ENCODE results near the gene RARRES2.
A peak's percentile ranks its signal among the peaks of the same experiment; 100 is the strongest.

The RARRES2 gene

DNA sequence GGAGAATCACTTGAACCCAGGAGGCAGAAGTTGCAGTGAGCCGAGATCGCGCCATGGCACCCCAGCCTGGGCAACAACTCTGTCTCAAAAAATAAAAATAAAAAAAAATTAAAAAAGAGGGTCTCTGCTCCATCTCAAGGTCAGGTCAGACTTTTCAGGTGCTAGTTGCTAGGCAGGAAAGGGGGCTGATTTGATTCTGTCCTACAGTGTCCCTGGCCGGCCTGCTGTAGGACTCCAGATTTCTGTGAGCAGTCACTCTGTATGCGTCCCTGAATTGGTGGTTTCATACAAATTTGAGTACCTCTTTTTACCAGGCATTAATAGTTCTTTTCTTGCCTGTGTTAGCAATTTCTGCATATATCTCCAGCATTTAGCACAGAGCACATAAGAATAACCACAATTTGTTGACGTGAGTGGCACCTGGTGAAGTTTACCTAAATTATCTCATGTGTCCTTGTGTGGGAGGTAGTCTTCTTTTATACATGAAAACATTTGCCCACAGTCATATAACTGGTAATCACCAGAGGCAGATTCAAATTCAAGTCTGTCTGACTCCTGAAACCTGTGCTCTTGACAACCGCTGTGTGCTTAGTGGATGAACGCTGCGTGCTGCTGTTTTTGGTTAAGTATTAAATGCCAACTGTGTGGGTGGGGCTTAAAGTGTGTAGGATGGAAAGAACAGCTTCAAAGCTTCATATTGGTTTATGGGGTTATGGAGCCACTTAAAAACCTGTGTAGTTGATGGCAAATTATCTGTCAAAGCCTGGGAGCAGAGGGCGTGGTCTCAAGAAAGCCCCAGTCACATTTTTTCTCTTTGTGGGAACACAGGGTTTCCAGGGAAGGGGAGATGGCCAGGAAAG, 34.5 kb upstream of the RARRES2 start:
- DNase-seq, result no peak

- no peak for DNase-seq
These were observed 33.0 kb upstream of the RARRES2 start for GRCh38 chr7:150374472-150374871.

- no peak for DNase-seq
These were observed 32.6 kb upstream of the RARRES2 start for GRCh38 chr7:150374026-150374425.

DNA sequence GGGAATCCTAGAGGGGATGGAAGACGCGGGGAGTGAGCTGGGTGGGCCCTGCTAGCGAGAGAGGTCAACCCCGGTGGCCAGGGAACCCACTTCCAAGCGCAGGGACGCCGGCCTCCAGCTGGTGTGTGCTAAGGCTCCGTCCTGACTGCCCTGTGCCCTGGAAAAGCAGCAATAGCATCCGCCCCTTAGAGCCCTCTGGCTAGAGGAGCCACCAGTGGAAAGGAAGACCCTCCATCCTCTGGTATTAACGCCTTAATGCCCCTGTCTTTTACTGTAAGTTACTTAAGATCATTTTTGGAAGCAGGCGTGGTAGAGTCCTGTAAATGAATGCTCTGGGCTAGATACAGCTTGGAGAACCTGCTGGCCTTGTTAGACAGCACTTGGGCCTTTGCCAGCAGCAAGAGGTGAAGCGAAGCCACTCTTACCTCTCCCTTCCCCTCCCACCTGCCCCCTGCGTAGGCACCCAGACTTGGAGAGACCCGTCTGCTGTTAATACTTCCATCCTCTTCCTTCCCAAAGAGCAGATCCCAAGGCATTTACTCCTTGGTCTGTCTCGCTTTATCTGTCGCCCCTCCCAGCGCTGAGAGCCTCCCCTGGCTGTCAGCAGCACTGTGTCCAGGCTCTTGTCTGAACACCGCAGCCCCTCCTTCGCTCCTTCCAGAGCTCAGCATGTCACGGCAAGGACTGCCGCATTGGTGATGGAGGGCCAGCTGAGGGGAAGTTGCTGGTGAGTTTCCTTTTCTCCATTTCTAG, 31.8 kb upstream of the RARRES2 start:
- DNase-seq, result no peak

DNA sequence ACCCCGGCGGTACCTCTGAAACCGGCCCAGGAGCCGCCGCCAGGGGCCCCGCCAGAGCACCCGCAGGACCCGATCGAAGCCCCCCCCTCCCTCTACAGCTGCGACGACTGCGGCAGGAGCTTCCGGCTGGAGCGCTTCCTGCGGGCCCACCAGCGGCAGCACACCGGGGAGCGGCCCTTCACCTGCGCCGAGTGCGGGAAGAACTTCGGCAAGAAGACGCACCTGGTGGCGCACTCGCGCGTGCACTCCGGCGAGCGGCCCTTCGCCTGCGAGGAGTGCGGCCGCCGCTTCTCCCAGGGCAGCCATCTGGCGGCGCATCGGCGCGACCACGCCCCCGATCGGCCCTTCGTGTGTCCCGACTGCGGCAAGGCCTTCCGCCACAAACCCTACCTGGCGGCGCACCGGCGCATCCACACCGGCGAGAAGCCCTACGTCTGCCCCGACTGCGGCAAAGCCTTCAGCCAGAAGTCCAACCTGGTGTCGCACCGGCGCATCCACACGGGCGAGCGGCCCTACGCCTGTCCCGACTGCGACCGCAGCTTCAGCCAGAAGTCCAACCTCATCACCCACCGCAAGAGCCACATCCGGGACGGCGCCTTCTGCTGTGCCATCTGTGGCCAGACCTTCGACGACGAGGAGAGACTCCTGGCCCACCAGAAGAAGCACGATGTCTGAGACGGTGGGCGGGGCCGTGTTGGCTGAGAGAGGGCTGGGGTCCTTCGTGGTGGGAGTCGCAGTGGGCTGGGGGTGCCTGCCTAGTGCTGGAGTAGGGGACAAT, 31.0 kb upstream of the RARRES2 start:
- no peak for DNase-seq

- no peak for DNase-seq
These were observed 30.5 kb upstream of the RARRES2 start for GRCh38 chr7:150371996-150372270.

GRCh38 chr7:150371131-150371995, 29.9 kb upstream of the RARRES2 start:
- DNase-seq, result no peak

DNA sequence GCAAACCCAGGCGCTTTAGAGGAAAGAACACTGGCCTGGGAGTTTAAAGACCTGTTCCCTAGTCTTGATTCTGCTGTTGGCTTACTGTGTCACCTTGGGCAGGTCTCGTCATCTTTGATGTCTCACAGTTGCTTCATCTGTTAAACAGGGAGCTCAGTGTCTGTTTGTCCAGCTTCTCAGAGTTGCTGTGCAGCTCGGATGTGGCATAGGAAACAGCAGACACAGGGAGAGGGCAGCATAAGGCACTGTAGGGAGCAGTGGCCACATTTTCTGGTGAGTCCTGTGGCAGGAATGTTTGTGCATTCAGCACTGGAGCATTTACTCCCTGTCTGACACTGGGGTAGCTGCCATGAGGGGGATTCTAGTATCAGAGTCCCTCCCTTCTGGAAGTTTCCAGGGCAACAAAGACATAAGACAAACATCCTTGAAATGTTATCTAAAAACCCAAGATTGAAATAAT, 29.2 kb upstream of the RARRES2 start:
- no peak for DNase-seq

DNA sequence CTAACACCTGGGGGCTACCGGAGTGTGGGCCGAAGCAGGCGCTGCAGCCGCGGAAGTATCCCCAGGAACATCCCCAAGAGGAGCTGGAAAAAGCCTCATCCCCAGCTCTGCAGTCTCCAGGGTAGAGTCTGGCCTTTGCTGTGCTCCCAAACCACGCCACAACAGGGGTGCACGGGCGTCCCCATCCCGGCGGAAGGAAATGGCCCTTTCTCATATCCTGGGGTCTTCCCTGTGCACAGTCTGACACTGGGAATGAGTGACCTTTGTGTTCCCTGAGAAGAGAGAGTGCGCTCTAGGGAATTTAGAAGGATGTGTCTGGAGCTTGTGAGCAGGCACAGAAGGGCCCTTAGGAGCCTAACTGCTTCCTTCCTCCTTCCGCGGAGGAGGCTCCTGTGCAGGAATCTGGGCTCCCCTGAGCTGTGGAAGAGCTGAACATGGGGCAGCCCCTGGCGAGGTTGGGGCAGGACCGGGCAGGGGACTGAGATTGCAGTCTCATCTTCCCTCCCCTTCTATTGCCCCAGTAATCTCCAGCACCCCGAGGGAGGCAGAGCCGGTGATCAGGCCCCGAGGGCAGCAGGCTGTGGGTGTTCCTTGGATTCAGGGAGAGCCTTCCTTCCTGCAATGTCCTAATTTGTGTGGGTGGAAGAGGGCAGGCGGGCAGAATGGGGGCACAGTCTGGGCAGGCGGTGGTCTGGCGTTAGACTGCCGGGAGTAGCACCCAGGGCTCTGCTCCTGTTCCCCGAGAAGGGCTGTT, 28.5 kb upstream of the RARRES2 start:
- DNase-seq, result no peak

- no peak for DNase-seq
These were observed 27.7 kb upstream of the RARRES2 start for GRCh38 chr7:150368884-150369747.

GRCh38 chr7:150368096-150368883, 26.9 kb upstream of the RARRES2 start, which contains the start of gene REPIN1:
Gene REPIN1, plus strand, starts transcription at chr7:150368822. Its CDS starts 890 bp downstream, at chr7:150369712.
- peak; percentile 31 for DNase-seq

DNA sequence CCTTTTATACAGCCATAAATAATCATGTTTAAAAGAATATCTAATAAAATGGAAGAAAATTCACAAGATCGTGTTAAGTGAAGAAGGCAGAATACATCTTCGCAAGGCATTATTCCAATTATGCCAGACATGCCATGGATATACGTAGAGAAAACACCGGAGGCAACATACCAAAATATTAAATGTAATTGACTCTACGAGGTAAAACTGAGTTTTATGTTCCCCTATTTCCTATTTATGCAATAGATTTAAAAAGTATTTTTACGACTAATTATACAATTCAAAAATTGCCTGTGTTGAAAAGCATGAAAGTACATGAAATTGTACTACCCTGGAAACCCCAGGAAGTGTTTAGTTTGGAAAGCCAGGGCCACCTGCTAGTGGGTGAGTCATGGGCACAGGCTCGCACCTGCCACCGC, 26.3 kb upstream of the RARRES2 start:
- peak; percentile 30 for DNase-seq

DNA sequence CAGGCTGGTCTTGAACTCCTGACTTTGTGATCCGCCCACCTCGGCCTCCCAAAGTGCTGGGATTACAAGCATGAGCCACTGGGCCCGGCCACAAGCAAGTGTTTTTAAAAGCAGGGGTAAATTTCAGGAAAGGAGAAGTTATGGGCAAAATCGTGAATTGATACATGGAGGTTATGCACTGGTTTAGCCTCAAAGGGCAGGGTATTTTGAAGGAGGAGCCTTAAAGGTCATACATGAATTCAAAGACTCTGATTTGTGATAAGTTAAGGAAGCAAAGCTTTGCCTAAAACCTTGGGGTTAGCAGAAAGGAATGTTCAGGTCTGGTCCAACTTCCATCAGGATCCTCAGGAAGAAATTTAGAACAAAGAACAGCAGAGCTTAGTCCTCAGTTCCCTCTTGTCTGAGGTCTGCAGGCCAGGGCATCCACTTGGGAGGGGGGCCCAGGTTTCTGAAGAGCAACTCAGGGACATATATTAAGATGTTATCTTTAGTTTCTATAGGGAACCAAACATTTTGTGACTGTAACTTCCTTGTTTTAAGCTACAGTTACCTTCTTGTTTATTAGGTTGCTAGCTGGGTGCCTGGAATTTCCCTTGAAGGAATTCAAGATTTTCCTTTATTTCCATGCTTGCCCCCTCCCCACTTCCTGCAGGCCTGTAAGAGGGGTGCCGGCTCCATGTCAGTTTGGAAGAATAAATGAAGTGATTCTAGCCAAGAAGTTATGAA, 24.4 kb upstream of the RARRES2 start:
- DNase-seq, result no peak

GRCh38 chr7:150365194-150365593, 23.8 kb upstream of the RARRES2 start:
- DNase-seq, result no peak

DNA sequence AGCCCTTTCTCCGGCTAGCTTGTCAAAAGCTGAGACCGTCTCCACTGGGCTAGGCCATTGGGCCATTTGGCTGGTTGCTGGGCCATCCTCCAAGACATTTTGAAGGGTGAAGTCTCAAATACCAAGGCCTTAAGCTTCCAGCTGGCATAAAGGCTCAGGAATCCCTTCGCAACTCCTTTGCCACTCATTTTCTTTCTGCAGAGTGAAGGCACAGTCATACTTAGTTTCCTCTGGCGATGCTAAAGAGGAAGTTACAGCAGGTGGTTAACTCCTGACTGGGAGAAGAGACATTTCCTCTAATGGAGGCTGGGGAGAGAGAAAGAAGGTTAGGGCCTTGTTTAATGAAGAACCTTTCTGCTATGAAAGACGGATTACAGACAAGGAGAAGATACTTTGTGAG, 22.4 kb upstream of the RARRES2 start:
- DNase-seq, result no peak

DNA sequence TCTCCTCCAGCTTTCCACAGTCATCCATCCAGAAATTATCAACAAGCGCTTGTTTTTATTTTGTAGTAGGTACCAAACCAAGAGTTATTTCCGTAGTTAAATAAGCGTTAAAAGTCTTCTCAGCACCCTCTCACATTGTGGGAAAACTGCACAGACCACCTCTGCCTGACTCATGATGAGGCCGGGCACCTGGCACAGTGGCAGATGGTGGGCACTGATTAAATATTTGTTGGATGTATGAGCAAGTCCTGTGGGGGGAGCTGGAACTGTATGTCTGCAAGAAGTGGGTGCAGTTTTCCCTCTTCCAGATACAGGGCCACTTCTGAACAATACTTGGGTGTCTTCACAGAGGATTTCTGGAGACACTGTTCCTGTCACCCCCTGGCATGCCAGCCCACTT, 21.9 kb upstream of the RARRES2 start:
- no peak for DNase-seq

DNA sequence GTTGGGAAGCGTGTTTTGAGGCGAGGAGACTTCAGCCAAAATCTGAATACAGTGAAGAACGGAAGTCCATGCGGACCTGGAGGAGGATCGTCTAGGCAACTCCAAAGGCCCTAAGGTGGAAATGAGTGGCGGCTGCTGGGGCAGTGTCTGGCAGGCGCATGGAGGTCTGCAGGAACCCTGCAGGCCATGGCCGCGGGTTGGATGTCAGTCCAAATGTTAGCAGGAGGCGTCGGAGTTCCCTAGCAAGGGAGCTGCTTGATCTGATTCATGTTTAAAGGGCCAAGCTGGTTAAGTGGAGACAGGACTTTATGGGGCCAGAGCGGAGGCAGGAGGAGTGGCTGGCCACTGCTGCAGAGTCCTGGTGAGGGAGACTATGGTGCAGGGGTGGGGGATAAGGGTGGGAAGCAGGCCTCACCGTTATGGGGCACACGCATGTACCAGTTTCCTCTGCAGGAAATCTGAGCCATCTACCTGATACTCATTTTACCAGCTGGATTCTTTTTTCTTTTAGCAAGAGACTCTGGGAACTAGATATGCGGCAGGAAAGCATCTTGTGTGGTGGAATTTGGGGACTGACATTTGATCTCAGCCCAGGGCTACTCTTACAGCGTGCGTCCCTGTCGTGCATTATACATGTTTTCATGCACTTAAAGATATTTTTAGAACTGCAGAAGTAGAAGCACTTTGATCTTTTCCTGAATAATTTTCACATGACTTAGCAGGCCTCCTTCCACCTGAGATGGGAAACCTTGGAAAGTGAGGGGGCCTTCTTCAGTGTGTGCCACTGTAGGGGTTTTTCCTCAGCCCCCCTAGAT, 20.6 kb upstream of the RARRES2 start:
- DNase-seq, result no peak

DNA sequence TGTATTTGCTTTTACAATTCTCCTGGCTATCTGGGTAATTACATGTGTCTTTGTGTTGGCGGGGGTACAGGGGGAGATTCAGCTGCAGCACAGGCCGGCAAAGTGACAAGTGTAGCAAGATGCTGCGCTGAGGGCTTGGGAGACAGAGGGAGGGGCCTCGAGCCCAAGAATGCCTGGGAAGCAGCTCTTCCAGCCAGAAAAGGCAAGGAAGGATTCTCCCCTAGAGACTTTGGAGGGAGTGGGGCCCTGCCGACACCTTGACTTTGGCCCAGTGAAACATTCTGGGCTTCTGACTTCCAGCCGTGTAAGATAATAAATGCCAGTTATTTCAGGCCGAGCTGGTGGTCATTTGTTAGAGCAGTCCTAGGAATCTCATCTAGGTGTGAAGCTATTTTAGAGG, 20.0 kb upstream of the RARRES2 start:
- no peak for DNase-seq

Data from NCI-H187 treated with DMSO at 0.1 percent for 48 hours (cell line).